ENCODE results near the gene TIMP3. TPM values are rescaled to one million over a fixed set of nuclear protein-coding genes. Genes with fewer than 3 reads are reported as not detected.

Gene TIMP3
- total RNA-seq, 4 donors from 2014 or later: 300 to 1,106 (median 939) TPM

DNA sequence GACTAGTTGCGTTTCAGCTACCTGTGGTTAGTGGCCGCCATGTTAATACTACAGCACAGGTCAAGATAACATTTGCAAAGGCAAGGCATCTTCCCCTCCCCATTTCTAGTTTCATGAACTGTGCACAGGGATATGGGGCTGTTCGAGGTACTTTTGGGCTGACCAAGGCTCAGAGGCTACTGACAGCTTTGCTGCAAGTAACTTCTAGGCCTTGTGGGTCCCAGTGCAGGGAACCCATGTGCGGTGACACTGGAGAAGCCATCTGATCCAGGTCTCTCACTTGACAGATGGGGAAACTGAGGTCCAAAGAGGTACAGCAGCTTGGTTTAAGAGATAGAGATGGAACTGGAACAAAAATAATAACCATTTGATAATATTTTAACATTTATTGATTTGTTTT is 13.6 kb downstream of the TIMP3 start:
- Histone ChIP-seq H3K4me3 (no peak overlapping the region), H3K27ac (peak overlapping the region in 2 of 4 donors; percentile 31 to 48)
- 67 to 75% methylated on average over 4 of the region's 4 CpGs for WGBS, 2 donors

GRCh38 chr22:32815943-32816342 is 14.4 kb downstream of the TIMP3 start:
- Histone ChIP-seq H3K27me3 (no peaks in the 10 kb centered on the region), H3K27ac (peak overlapping the region in 2 of 4 donors; percentile 48 to 58), H3K4me3 (no peak overlapping the region), H3K4me1 (peaks cover 0 to 100% (median 52%) of the 10 kb centered on the region in 4 donors), H3K36me3 (peaks cover 0 to 12% (median 0%) of the 10 kb centered on the region in 3 donors), H3K9me3 (no peaks in the 10 kb centered on the region)
- 45 to 67% methylated on average over 6 of the region's 6 CpGs for WGBS, 2 donors
- TF ChIP-seq EP300 (IDR thresholded peaks at IDR 0.05) (no peak), POLR2A (IDR thresholded peaks at IDR 0.05) (no peak)
- TF ChIP-seq, protein P1, sequence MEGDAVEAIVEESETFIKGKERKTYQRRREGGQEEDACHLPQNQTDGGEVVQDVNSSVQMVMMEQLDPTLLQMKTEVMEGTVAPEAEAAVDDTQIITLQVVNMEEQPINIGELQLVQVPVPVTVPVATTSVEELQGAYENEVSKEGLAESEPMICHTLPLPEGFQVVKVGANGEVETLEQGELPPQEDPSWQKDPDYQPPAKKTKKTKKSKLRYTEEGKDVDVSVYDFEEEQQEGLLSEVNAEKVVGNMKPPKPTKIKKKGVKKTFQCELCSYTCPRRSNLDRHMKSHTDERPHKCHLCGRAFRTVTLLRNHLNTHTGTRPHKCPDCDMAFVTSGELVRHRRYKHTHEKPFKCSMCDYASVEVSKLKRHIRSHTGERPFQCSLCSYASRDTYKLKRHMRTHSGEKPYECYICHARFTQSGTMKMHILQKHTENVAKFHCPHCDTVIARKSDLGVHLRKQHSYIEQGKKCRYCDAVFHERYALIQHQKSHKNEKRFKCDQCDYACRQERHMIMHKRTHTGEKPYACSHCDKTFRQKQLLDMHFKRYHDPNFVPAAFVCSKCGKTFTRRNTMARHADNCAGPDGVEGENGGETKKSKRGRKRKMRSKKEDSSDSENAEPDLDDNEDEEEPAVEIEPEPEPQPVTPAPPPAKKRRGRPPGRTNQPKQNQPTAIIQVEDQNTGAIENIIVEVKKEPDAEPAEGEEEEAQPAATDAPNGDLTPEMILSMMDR (IDR thresholded peaks at IDR 0.05): no peak
- DNase-seq (ENCODE audit: low spot score in 2 of 2): no peak

More for the DNA sequence above, 13.6 kb downstream of the TIMP3 start:
- Histone ChIP-seq H3K9me3 (no peaks in the 10 kb centered on the region), H3K36me3 (peaks cover 0 to 17% (median 0%) of the 10 kb centered on the region in 3 donors), H3K4me1 (peaks cover 0 to 100% (median 54%) of the 10 kb centered on the region in 4 donors), H3K27me3 (no peaks in the 10 kb centered on the region)
- DNase-seq (ENCODE audit: low spot score in 2 of 2): no peak
- TF ChIP-seq POLR2A (IDR thresholded peaks at IDR 0.05): no peak
- TF ChIP-seq, protein P1 (IDR thresholded peaks at IDR 0.05): no peak
- TF ChIP-seq EP300 (IDR thresholded peaks at IDR 0.05): no peak

- H3K9me3 ChIP-seq: no peaks in the 10 kb centered on the region
- peaks cover 0 to 98% (median 46%) of the 10 kb centered on the region in 4 donors for H3K4me1 ChIP-seq
- peaks cover 0 to 9% (median 0%) of the 10 kb centered on the region in 3 donors for H3K36me3 ChIP-seq
- no peaks in the 10 kb centered on the region for H3K27me3 ChIP-seq
- H3K4me3 ChIP-seq: no peak overlapping the region
- DNase-seq (ENCODE audit: low spot score in 2 of 2): no peak
- peak in 1 of 2 donors; percentile 18 for TF ChIP-seq EP300 (IDR thresholded peaks at IDR 0.05)
- TF ChIP-seq, protein P1 (IDR thresholded peaks at IDR 0.05): no peak
- TF ChIP-seq POLR2A (IDR thresholded peaks at IDR 0.05): no peak
- 48 to 71% methylated on average over 1 of the region's 1 CpG for WGBS, 2 donors
- H3K27ac ChIP-seq: peak overlapping the region in 2 of 4 donors; percentile 48 to 58
Measured at GRCh38 chr22:32817137-32817730, 15.7 kb downstream of the TIMP3 start.

DNA sequence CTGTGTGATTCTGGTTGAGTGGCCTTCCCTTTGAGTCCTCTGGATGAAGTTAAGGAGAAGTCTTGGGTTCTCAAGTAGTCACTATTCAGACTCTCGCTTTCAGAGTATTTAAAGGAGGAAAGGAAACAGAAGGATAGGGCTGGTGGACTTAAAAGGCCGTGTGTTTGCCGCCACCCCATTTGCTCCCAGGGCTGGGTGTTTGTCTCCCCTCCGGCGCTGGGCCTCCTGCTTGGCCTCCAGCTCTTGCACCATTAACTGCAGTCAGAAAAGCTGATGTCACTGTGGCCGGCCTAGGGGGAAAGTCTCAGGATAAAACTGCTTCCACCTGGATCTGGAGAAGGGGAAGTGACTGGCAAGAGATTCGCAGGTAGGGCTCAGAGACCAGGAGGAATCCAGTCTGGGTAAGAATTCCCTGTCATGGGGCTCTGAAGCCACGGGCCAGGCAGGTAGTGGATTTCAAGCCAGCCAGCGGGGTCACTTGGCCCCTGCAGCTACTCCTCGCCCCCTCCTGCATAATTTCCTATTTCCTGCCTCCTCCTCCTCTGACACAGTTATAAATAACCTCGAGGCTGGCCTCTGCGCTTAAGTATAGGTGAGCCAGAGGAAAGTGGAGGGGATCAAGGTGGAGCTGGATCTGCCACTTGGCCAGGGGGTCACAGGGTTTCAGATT is 17.1 kb downstream of the TIMP3 start:
- WGBS, 2 donors: 43 to 51% methylated on average over 12 of the region's 12 CpGs
- TF ChIP-seq EP300 (IDR thresholded peaks at IDR 0.05) (no peak), POLR2A (IDR thresholded peaks at IDR 0.05) (no peak)
- TF ChIP-seq, protein P1 (IDR thresholded peaks at IDR 0.05): no peak
- Histone ChIP-seq H3K4me3 (no peak overlapping the region), H3K27me3 (no peaks in the 10 kb centered on the region), H3K9me3 (no peaks in the 10 kb centered on the region), H3K36me3 (peaks cover 0 to 9% (median 0%) of the 10 kb centered on the region in 3 donors), H3K4me1 (peaks cover 0 to 98% (median 40%) of the 10 kb centered on the region in 4 donors), H3K27ac (peak overlapping the region in 2 of 4 donors; percentile 48 to 76)
- no peak for DNase-seq (ENCODE audit: low spot score in 2 of 2)

GRCh38 chr22:32819120-32819519 is 17.6 kb downstream of the TIMP3 start:
- H3K4me3 ChIP-seq: no peak overlapping the region
- no peak for DNase-seq (ENCODE audit: low spot score in 2 of 2)
- WGBS, 2 donors: 70 to 76% methylated on average over 7 of the region's 7 CpGs
- TF ChIP-seq, protein P1 (IDR thresholded peaks at IDR 0.05): no peak
- TF ChIP-seq POLR2A (IDR thresholded peaks at IDR 0.05) (no peak), EP300 (IDR thresholded peaks at IDR 0.05) (no peak)
- H3K27ac ChIP-seq: peak overlapping the region in 2 of 4 donors; percentile 48 to 76
- peaks cover 0 to 98% (median 41%) of the 10 kb centered on the region in 4 donors for H3K4me1 ChIP-seq
- H3K36me3 ChIP-seq: peaks cover 0 to 9% (median 0%) of the 10 kb centered on the region in 3 donors
- no peaks in the 10 kb centered on the region for H3K27me3 ChIP-seq
- no peaks in the 10 kb centered on the region for H3K9me3 ChIP-seq

Data from tibial nerve (tissue), 4 donors.